Activated CD4-positive, CD25-positive, alpha-beta regulatory T cell (primary cell): Measurements from ENCODE around the gene HERC3.

ENCODE experiments used
- DNase-seq, 4 experiments: peaks; one replicate each; lab custom pipeline; 2025; lab: John Stamatoyannopoulos, UW

The HERC3 gene

DNA sequence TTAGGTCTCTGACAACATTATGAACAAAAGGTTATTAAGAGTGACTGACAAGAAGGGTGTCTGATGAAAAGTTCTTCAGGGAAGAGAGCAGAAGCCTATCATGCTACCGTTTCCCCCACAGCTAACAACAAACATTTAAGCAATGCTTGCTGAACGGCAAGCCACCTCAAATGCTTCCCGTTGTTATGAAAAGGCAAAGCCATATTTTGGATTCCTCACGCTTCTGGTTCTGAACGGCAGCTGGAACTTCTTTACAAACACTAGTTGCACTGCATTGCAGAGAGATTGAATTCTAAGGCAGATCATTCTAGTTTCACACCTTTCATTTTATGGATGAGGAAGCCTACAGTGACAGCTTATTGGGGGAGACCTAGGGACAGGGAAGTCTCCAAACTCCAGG is 153.9 kb downstream of the HERC3 start:
- DNase-seq = no peak

GRCh38 chr4:88747351-88747750 is 155.1 kb downstream of the HERC3 start:
- no peak for DNase-seq

DNA sequence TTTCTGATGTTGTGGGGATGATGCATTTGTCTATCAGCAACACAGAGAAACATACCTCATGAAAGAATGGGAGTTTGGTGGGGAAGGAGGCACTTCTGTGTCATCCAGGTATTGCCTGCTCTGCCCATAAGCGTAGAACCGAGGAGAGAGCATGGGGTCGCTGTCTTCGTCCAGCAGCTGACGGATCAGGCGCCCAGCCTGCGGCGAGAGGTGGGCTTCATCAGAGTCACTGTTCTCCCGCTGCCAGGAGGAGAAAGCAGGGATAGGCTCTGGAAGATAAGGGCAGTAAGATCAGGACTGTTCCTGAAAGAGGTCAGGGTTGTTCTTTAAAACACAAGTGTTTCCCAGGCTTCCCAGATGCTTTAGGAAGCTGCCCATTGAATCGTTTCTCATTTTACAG is 158.1 kb downstream of the HERC3 start:
- DNase-seq = no peak

DNA sequence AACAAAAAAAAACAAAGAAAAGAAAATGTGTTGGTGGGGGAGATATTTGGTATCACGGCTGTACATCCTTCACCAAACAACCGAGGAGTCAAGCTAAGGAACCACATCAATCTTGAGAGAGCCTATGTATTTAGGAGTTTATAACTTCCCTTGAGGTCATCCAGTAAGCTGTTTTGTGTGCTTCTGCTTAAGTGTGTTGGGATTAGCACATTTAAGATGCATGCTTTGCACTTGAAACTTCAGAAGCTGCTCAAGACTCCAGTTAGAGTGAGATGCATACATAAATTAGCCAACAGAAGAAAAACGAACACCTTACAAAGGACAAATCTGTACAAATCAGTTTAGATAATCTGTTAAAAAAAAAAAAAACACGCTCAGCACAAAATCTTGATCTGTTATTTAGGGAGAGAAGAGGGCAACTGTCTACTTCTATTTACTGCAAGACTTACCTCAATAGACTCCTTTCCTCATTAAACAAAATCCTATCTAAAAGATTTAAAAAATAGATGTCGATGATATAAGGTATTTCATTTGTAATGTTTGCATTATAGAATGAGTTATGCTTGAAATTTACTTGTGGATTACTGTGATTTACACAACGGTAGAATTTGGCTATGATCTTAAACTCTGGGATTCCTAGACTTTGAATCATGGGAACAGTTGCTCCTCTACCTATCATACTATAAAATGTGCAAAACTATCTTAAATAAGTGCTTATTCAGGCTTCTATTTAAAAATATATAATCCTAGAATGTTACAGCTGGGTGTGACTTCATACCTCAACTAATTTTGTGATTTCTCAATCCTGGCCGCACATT is 159.2 kb downstream of the HERC3 start:
- no peak for DNase-seq

DNA sequence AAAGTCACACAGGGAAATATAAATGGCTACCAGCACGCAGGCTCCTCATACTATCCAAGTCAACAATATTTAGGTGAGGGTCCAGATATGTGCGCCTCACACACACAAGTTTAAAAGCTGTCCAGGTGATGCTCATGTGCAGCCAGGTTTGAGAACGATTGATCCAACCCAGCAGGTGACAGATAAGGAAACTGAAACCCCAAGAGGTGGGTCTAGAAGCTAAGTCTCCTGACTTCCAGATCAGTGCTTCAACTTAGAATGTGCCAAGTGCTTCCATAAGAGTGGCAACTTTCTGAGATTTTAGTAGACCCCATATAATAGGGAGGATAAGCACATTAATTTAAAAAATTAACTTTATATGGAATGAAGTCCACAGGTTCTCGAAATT is 159.8 kb downstream of the HERC3 start:
- no peak for DNase-seq

DNA sequence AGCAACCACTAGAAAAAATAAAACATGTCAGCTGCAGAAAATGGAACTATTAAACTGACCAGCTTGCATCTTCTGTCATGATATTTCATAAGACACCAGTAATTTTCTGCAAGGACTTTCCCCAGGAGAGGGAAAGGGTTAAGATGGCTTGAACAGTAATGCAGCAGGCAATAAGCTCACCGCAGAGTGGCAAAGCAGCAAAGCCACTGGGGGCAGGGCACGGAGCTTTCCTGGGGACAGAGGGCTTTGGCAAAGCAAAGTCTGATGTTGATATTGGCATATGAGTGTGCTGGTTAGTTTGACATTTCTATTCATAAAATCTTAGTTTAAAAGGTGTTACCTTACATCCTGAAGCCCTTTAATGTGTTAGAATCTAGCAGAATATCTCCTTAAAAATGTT is 160.5 kb downstream of the HERC3 start:
- no peak for DNase-seq

DNA sequence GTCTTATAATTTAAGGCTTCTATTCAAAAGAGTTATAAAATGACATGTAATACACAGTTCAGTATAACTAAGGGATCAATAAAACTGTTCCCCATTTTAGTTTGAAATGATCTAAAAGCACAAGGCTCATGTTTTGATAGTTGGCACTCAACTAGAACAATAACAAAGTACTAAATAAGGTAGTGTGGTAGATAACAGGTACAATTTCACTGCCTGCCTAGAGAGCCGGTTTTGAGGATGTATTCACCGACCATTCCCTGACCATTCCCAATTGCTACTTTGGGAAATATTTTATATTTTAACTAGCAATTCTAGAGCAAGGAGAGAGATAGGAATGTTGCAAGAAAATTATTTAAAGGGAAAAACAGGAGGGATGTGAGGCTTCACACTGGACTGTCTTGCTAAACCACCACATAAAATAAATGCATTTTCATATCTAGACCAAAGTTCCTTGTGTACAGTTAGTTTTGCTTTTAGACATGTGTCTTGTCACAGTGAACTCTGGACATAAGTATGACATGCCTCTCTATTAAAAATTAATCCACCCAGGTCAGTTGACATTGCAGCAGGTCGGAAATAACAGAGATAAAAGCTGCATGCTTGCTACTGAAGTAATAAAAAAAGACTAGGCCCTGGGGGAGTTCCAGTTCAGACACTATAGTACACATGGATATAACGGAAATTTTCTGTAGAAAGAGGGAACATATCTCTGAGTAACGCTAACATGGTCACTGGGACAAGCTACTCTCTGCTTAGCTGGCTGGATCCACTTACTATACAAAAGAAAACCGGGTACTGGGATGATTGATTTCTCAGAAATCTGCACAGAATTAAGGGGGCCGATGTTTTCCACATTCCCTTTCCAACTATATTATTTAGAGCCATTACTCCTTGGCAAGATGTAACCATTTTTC is 161.6 kb downstream of the HERC3 start:
- no peak for DNase-seq

DNA sequence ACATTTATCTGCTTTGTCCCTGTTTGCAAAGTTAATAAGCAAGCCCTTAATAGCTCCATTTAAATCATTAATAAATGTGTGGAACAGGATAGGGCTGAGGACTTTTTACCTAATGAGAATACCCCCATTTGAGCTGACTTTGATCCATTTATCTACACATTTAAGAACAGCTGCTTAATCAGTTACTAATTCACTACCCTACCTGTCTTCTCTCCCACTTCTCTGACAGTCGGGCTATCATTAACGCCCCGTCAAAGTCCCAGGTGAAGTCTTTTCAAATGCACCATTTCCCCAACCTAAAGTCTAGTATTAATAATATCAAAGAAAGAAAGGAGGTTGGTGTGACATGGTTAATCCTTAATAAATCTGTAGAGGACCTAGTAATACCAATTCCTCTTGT is 162.5 kb downstream of the HERC3 start:
- no peak for DNase-seq

GRCh38 chr4:88755454-88755853 is 163.2 kb downstream of the HERC3 start:
- no peak for DNase-seq

DNA sequence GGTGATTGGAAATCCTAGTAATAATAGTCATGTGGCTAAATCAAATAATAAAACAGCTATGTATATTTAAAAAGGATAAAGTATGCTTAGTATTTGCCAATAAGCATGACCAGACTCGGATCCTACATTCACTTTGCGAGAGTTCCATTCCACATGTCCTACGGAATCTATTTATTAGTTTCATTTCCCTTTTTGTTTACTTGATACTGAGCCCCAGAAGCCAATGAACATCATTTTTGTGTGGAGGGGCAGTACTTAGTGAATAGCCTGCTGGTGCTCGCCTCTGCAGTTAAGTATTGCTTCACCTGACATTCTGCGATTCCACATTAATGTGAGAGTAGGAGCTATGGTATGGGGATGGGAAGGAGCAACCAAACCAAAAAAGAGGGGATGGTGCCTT is 163.9 kb downstream of the HERC3 start:
- no peak for DNase-seq

DNA sequence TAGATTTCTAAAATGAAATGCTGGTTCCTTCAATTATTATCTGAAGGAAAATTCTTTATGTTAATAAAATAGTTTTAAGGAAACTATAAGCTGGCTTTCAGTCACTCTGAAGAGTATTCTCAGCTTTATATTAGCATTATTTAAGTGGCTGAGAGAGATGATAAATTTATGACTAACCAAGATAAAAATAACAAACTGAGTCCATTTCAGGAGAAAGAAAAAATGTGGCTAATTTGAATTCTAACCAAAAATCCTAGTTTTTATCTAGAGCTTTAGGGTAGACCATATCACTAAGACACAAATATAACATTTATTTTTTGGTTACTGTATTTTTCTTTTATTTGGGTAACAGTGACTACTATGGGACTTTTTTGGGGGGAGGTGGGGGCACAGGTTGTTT is 164.8 kb downstream of the HERC3 start:
- no peak for DNase-seq

DNA sequence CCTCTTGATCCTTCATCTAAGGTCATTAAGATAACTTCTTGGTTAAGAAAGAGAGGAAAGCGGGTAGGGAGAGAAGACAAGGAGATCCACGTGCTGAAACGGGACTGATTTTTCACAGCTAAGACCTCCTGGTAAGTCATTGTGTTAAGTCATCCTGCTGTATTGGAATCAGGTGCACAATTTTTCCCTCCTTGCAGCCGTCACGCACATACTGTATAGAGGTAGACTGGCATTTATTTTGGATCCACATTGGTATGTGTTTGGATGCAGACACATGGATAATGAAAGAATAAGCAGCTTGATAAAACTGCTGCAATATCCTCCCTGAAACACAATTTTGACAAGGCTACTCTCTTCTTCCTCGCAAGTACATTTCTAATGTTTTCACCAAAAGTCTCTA is 165.5 kb downstream of the HERC3 start:
- no peak for DNase-seq
